Fibroblast of skin of left biceps (primary cell): ENCODE data around the gene MYOT.
A peak's percentile ranks its signal among the peaks of the same experiment; 100 is the strongest.

Source experiments
- DNase-seq, 2 experiments: peaks; one replicate each; pipeline ENCODE4 v3.0.0-alpha.2; 2013; ENCODE audit warnings: low read depth in 2 of 2

MYOT gene

GRCh38 chr5:137901011-137901817 is 33.6 kb downstream of the MYOT start:
- DNase-seq: no peak

GRCh38 chr5:137902408-137903133 is 34.9 kb downstream of the MYOT start:
- no peak for DNase-seq

- DNase-seq: no peak
Observed at GRCh38 chr5:137914758-137915157, 47.1 kb downstream of the MYOT start.

- DNase-seq: no peak
Observed at GRCh38 chr5:137916923-137917322, 49.3 kb downstream of the MYOT start.

- no peak for DNase-seq
Observed at GRCh38 chr5:137921931-137922330, 54.3 kb downstream of the MYOT start.

- DNase-seq: no peak
Observed at GRCh38 chr5:137923856-137924255, 56.2 kb downstream of the MYOT start.

GRCh38 chr5:137932800-137933199 is 65.1 kb downstream of the MYOT start:
- DNase-seq: no peak

GRCh38 chr5:137933491-137933911 is 65.8 kb downstream of the MYOT start:
- DNase-seq: peak; percentile 17 to 23

- no peak for DNase-seq
Observed at GRCh38 chr5:137935190-137935589, 67.5 kb downstream of the MYOT start.

GRCh38 chr5:137935694-137936093 is 68.0 kb downstream of the MYOT start:
- no peak for DNase-seq
